ENCODE data around the gene CAPN5.

CAPN5 gene

DNA sequence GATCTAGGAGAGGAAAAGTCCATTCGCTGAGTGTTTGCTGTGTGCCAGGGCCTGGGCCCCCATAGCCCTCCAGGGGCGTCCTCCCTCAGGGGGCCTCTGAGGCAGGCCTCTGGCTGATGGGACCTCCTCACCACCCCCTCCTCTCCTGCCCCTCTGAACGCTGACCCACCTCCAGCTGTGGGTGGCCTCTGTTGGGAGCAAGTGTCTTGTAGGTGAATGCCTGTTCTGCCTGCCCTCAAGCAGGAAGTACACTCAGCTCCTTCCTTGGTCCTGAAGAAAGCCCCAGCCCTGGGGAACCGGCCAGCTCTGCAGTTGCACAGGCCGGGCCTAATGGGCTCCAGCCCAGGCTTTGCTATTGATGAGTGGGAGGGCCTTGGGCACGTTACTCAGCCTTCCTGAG, 64.8 kb downstream of the CAPN5 start:
- no peak for ATAC-seq
- TF ChIP-seq, protein P1, sequence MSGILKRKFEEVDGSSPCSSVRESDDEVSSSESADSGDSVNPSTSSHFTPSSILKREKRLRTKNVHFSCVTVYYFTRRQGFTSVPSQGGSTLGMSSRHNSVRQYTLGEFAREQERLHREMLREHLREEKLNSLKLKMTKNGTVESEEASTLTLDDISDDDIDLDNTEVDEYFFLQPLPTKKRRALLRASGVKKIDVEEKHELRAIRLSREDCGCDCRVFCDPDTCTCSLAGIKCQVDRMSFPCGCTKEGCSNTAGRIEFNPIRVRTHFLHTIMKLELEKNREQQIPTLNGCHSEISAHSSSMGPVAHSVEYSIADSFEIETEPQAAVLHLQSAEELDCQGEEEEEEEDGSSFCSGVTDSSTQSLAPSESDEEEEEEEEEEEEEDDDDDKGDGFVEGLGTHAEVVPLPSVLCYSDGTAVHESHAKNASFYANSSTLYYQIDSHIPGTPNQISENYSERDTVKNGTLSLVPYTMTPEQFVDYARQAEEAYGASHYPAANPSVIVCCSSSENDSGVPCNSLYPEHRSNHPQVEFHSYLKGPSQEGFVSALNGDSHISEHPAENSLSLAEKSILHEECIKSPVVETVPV (CRISPR knock-in tag; IDR thresholded peaks at IDR 0.05), result no peak
- TF ChIP-seq SNAI2 (CRISPR knock-in tag; IDR thresholded peaks at IDR 0.05), result no peak
- TF ChIP-seq, protein P2, sequence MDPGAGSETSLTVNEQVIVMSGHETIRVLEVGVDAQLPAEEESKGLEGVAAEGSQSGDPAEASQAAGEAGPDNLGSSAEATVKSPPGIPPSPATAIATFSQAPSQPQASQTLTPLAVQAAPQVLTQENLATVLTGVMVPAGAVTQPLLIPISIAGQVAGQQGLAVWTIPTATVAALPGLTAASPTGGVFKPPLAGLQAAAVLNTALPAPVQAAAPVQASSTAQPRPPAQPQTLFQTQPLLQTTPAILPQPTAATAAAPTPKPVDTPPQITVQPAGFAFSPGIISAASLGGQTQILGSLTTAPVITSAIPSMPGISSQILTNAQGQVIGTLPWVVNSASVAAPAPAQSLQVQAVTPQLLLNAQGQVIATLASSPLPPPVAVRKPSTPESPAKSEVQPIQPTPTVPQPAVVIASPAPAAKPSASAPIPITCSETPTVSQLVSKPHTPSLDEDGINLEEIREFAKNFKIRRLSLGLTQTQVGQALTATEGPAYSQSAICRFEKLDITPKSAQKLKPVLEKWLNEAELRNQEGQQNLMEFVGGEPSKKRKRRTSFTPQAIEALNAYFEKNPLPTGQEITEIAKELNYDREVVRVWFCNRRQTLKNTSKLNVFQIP (CRISPR knock-in tag; IDR thresholded peaks at IDR 0.05; ENCODE audit: borderline replicate concordance, low read depth), result no peak
- no peak for TF ChIP-seq RARB (CRISPR knock-in tag; IDR thresholded peaks at IDR 0.05)
- TF ChIP-seq ZFP30 (CRISPR knock-in tag; IDR thresholded peaks at IDR 0.05), result no peak
- no peak for TF ChIP-seq ESRRG (CRISPR knock-in tag; IDR thresholded peaks at IDR 0.05)
- no peak for TF ChIP-seq ZFP3 (CRISPR knock-in tag; IDR thresholded peaks at IDR 0.05)
- TF ChIP-seq GLIS3 (CRISPR knock-in tag; IDR thresholded peaks at IDR 0.05), result no peak
- TF ChIP-seq, protein P3, sequence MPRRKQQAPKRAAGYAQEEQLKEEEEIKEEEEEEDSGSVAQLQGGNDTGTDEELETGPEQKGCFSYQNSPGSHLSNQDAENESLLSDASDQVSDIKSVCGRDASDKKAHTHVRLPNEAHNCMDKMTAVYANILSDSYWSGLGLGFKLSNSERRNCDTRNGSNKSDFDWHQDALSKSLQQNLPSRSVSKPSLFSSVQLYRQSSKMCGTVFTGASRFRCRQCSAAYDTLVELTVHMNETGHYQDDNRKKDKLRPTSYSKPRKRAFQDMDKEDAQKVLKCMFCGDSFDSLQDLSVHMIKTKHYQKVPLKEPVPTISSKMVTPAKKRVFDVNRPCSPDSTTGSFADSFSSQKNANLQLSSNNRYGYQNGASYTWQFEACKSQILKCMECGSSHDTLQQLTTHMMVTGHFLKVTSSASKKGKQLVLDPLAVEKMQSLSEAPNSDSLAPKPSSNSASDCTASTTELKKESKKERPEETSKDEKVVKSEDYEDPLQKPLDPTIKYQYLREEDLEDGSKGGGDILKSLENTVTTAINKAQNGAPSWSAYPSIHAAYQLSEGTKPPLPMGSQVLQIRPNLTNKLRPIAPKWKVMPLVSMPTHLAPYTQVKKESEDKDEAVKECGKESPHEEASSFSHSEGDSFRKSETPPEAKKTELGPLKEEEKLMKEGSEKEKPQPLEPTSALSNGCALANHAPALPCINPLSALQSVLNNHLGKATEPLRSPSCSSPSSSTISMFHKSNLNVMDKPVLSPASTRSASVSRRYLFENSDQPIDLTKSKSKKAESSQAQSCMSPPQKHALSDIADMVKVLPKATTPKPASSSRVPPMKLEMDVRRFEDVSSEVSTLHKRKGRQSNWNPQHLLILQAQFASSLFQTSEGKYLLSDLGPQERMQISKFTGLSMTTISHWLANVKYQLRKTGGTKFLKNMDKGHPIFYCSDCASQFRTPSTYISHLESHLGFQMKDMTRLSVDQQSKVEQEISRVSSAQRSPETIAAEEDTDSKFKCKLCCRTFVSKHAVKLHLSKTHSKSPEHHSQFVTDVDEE (CRISPR knock-in tag; IDR thresholded peaks at IDR 0.05), result no peak
- TF ChIP-seq OSR1 (CRISPR knock-in tag; IDR thresholded peaks at IDR 0.05), result no peak
- TF ChIP-seq, protein P4, sequence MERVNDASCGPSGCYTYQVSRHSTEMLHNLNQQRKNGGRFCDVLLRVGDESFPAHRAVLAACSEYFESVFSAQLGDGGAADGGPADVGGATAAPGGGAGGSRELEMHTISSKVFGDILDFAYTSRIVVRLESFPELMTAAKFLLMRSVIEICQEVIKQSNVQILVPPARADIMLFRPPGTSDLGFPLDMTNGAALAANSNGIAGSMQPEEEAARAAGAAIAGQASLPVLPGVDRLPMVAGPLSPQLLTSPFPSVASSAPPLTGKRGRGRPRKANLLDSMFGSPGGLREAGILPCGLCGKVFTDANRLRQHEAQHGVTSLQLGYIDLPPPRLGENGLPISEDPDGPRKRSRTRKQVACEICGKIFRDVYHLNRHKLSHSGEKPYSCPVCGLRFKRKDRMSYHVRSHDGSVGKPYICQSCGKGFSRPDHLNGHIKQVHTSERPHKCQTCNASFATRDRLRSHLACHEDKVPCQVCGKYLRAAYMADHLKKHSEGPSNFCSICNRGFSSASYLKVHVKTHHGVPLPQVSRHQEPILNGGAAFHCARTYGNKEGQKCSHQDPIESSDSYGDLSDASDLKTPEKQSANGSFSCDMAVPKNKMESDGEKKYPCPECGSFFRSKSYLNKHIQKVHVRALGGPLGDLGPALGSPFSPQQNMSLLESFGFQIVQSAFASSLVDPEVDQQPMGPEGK (CRISPR knock-in tag; IDR thresholded peaks at IDR 0.05; ENCODE audit: borderline replicate concordance), result no peak

DNA sequence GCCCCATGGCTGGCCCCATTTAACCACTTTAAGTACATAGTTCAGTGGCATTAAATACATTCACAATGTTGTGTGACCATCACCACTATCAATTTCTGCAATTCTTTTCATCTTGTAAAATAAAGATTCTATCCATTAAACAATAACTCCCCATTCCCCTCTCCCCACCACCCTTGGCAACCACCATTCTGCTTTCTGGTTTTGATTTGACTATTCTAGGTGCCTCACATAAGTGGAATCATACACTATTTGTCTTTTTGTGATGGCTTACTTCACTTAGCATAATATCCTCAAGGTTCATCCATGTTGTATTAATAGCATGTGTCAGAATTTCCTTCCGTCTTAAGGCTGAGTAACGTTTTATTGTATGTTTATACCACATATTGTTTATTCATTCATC, 68.3 kb downstream of the CAPN5 start:
- TF ChIP-seq ISL1 (CRISPR knock-in tag; IDR thresholded peaks at IDR 0.05) (no peak), ZFP30 (CRISPR knock-in tag; IDR thresholded peaks at IDR 0.05) (no peak), ARNTL (CRISPR knock-in tag; IDR thresholded peaks at IDR 0.05; ENCODE audit: borderline replicate concordance, low read depth) (no peak), TCF4 (CRISPR knock-in tag; IDR thresholded peaks at IDR 0.05; ENCODE audit: borderline replicate concordance) (no peak), BACH2 (CRISPR knock-in tag; IDR thresholded peaks at IDR 0.05; ENCODE audit: borderline replicate concordance) (no peak), ZNF8 (CRISPR knock-in tag; IDR thresholded peaks at IDR 0.05) (no peak), PPARA (CRISPR knock-in tag; IDR thresholded peaks at IDR 0.05; ENCODE audit: borderline replicate concordance) (no peak), ZNF70 (CRISPR knock-in tag; IDR thresholded peaks at IDR 0.05) (no peak), CSDC2 (CRISPR knock-in tag; IDR thresholded peaks at IDR 0.05) (no peak)
- TF ChIP-seq, protein P3 (CRISPR knock-in tag; IDR thresholded peaks at IDR 0.05), result no peak
- TF ChIP-seq, protein P4 (CRISPR knock-in tag; IDR thresholded peaks at IDR 0.05; ENCODE audit: borderline replicate concordance), result no peak
- TF ChIP-seq, protein P1 (CRISPR knock-in tag; IDR thresholded peaks at IDR 0.05), result no peak
- TF ChIP-seq, protein P5, sequence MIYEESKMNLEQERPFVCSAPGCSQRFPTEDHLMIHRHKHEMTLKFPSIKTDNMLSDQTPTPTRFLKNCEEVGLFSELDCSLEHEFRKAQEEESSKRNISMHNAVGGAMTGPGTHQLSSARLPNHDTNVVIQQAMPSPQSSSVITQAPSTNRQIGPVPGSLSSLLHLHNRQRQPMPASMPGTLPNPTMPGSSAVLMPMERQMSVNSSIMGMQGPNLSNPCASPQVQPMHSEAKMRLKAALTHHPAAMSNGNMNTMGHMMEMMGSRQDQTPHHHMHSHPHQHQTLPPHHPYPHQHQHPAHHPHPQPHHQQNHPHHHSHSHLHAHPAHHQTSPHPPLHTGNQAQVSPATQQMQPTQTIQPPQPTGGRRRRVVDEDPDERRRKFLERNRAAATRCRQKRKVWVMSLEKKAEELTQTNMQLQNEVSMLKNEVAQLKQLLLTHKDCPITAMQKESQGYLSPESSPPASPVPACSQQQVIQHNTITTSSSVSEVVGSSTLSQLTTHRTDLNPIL (CRISPR knock-in tag; IDR thresholded peaks at IDR 0.05; ENCODE audit: low read depth), result no peak
- ATAC-seq, result no peak

Measured in SK-N-SH treated with all-trans-retinoic acid at 6 μM for 48 hours (cell line).